HepG2 (cell line): ENCODE results near the gene KRT40. TPM values are rescaled to one million over a fixed set of nuclear protein-coding genes. Genes with fewer than 3 reads are reported as not detected.

Experiments
- FOXP1 ChIP-seq, 2 experiments: fragments of 450-650 bp in 1 of 2; IDR thresholded peaks; 2 replicates each; pipeline ENCODE4 v1.6.1; 2017 to 2018; ENCODE audit warnings: antibody characterized with exemption in 1 of 2
- GZF1 ChIP-seq: sonication (generic); formaldehyde crosslinking; IDR thresholded peaks from 2 replicates; pipeline ENCODE4 v1.5.1; 2020; ENCODE audit warnings: mild to moderate bottlenecking, missing genetic modification reagents
- HNF1A ChIP-seq, 2 experiments: sonication (generic) in 1 of 2; formaldehyde crosslinking in 1 of 2; IDR thresholded peaks; 2 replicates each; pipeline versions ENCODE4 v1.4.0 to v1.6.1; 2016 to 2020; ENCODE audit warnings: borderline replicate concordance in 1 of 2, low read depth in 1 of 2, mild to moderate bottlenecking in 1 of 2, missing genetic modification reagents in 1 of 2
- HOXA5 ChIP-seq: sonication (generic); formaldehyde crosslinking; IDR thresholded peaks from 2 replicates; pipeline ENCODE4 v1.4.0; 2020; ENCODE audit warnings: missing genetic modification reagents
- MED13 ChIP-seq: sonication (generic); formaldehyde crosslinking; IDR thresholded peaks from 2 replicates; pipeline ENCODE4 v1.5.0; 2020; ENCODE audit warnings: missing genetic modification reagents
- MEIS2 ChIP-seq: sonication (generic); formaldehyde crosslinking; IDR thresholded peaks from 2 replicates; pipeline ENCODE4 v1.9.0; 2021; ENCODE audit warnings: mild to moderate bottlenecking, missing genetic modification reagents
- SIX1 ChIP-seq: sonication (generic); formaldehyde crosslinking; IDR thresholded peaks from 2 replicates; pipeline ENCODE4 v1.4.0; 2020; ENCODE audit warnings: missing genetic modification reagents, borderline replicate concordance
- THAP9 ChIP-seq: sonication (generic); formaldehyde crosslinking; IDR thresholded peaks from 2 replicates; pipeline ENCODE4; 2020; ENCODE audit warnings: missing genetic modification reagents, mild to moderate bottlenecking, borderline replicate concordance
- ZNF350 ChIP-seq: sonication (generic); formaldehyde crosslinking; IDR thresholded peaks from 2 replicates; pipeline ENCODE4 v1.4.0; 2020; ENCODE audit warnings: mild to moderate bottlenecking, low read depth, missing genetic modification reagents, borderline replicate concordance
- ZNF512 ChIP-seq: sonication (generic); formaldehyde crosslinking; IDR thresholded peaks from 2 replicates; pipeline ENCODE4 v1.4.0; 2020; ENCODE audit warnings: mild to moderate bottlenecking, missing genetic modification reagents
- ZNF550 ChIP-seq: sonication (generic); formaldehyde crosslinking; IDR thresholded peaks from 2 replicates; pipeline ENCODE4 v1.4.0; 2020; ENCODE audit warnings: mild to moderate bottlenecking, missing genetic modification reagents, borderline replicate concordance
- polyA plus RNA-seq, 8 experiments: library from polyadenylated mRNA; depleted of rRNA in 3 of 8; stranded (reverse) in 7 of 8; unstranded in 1 of 8; fragments of >200 nt; fragmentation: Illumina TruSeq in 4 of 8; extraction: Trizol in 4 of 8; gene quantifications; 2 replicates each; pipeline versions ENCODE4 v1.2.1 to v1.2.3, GENCODE V29; 2011 to 2016; ENCODE audit warnings: low read depth in 4 of 8, missing spikeins in 1 of 8, mixed read lengths in 1 of 8; ENCODE audit not compliant: insufficient read depth in 1 of 8
- total RNA-seq, 5 experiments: library from RNA; depleted of rRNA; stranded (reverse); fragments of >200 nt; fragmentation: Illumina TruSeq; extraction: Trizol; gene quantifications; 2 replicates each; pipeline ENCODE4 v1.2.3, GENCODE V29; 2016; ENCODE audit warnings: low read depth in 1 of 5

The KRT40 gene
- total and polyA plus RNA-seq, 2 of the 13 experiments (the other 11 are each of a cell fraction or from before 2014, with no cell fraction given), result not detected

- no peak for TF ChIP-seq THAP9 (CRISPR knock-in tag)
- TF ChIP-seq MEIS2 (CRISPR knock-in tag), result 0 out of 2 replicates have a peak, but pooled peaks have one; percentile 29
- TF ChIP-seq ZNF512 (CRISPR knock-in tag), result no peak
- peak; percentile 85 for TF ChIP-seq FOXP1 (IDR thresholded peaks at IDR 0.05)
- peak; percentile 90 for TF ChIP-seq FOXP1 (CRISPR knock-in tag; IDR thresholded peaks at IDR 0.05)
- no peak for TF ChIP-seq GZF1 (CRISPR knock-in tag)
- no peak for TF ChIP-seq ZNF550 (CRISPR knock-in tag)
- TF ChIP-seq MED13 (CRISPR knock-in tag), result peak; percentile 78; the same call in 1 of the 2 replicates
- TF ChIP-seq ZNF350, result no peak
- TF ChIP-seq HOXA5 (CRISPR knock-in tag), result 0 out of 2 replicates have a peak, but pooled peaks have one; percentile 25
- peak; percentile 82; the same call in 1 of the 2 replicates for TF ChIP-seq SIX1 (CRISPR knock-in tag)
- TF ChIP-seq HNF1A (IDR thresholded peaks at IDR 0.05; ENCODE audit: low read depth), result peak; percentile 72; the same call in 1 of the 2 replicates
- peak; percentile 42; the same call in 1 of the 2 replicates for TF ChIP-seq HNF1A (CRISPR knock-in tag; IDR thresholded peaks at IDR 0.05; ENCODE audit: borderline replicate concordance)
These were observed 25.2 kb upstream of the KRT40 start (continued) for GRCh38 chr17:41009301-41009760.
